GM12873 (cell line): ENCODE results near the gene VSX2.
A peak's percentile ranks its signal among the peaks of the same experiment; 100 is the strongest.

ENCODE experiments used
- CTCF ChIP-seq: IDR thresholded peaks from 2 replicates; pipeline ENCODE4 v1.5.1; 2012; ENCODE audit warnings: low read depth, mild to moderate bottlenecking, moderate library complexity, low read length, control low read depth; ENCODE audit not compliant: insufficient read depth; ENCODE audit errors: missing control alignments

Gene VSX2

GRCh38 chr14:74203639-74204038 lies 35.6 kb upstream of the VSX2 start:
- TF ChIP-seq CTCF: no peak

GRCh38 chr14:74204491-74204890 lies 34.8 kb upstream of the VSX2 start:
- no peak for TF ChIP-seq CTCF

GRCh38 chr14:74205882-74206281 lies 33.4 kb upstream of the VSX2 start:
- TF ChIP-seq CTCF: no peak

GRCh38 chr14:74207943-74208342 lies 31.3 kb upstream of the VSX2 start:
- peak; percentile 35 for TF ChIP-seq CTCF

GRCh38 chr14:74208642-74209041 lies 30.6 kb upstream of the VSX2 start:
- no peak for TF ChIP-seq CTCF

- TF ChIP-seq CTCF: no peak
Measured at GRCh38 chr14:74211945-74212580, 27.2 kb upstream of the VSX2 start.

- TF ChIP-seq CTCF: no peak
Measured at GRCh38 chr14:74213907-74214803, 25.1 kb upstream of the VSX2 start.
